ENCODE data around the gene ALG12.

DNA sequence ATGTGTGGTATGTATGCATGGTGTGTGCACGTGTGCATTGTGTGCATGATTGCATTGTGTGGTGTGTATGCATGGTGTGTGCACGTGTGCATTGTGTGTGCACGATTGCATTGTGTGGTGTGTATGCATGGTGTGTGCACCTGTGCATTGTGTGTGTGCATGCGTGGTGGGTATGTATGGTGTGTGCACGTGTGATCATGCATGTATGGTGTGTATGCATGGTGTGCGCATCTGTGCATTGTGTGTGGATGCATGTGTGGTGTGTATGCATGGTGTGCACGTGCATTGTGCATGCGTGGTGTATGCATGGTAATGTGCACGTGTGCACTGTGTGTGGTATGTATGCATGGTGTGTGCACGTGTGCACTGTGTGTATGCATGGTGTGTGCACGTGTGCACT lies 16.8 kb downstream of the ALG12 start:
- TF ChIP-seq, protein P1, sequence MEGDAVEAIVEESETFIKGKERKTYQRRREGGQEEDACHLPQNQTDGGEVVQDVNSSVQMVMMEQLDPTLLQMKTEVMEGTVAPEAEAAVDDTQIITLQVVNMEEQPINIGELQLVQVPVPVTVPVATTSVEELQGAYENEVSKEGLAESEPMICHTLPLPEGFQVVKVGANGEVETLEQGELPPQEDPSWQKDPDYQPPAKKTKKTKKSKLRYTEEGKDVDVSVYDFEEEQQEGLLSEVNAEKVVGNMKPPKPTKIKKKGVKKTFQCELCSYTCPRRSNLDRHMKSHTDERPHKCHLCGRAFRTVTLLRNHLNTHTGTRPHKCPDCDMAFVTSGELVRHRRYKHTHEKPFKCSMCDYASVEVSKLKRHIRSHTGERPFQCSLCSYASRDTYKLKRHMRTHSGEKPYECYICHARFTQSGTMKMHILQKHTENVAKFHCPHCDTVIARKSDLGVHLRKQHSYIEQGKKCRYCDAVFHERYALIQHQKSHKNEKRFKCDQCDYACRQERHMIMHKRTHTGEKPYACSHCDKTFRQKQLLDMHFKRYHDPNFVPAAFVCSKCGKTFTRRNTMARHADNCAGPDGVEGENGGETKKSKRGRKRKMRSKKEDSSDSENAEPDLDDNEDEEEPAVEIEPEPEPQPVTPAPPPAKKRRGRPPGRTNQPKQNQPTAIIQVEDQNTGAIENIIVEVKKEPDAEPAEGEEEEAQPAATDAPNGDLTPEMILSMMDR (IDR thresholded peaks at IDR 0.05; ENCODE audit: insufficient read depth, low read length, poor library complexity, severe bottlenecking) = no peak
- no peak for TF ChIP-seq EZH2phosphoT487 (conservative IDR thresholded peaks at IDR 0.05; ENCODE audit: low read length)

All from SU-DHL-6 (cell line).